GM12878 (cell line): ENCODE data around the gene CLDN17. TPM values are rescaled to one million over a fixed set of nuclear protein-coding genes. Genes with fewer than 3 reads are reported as not detected.

ENCODE experiments used
- ATAC-seq: fragments of 200-7000 bp; cut with Tn5 transposase; 3 replicates; pipeline ENCODE4 v1.9.1; 2020; ENCODE audit warnings: mild to moderate bottlenecking, moderate library complexity
- Bru-seq: library from RNA; stranded (reverse); fragments of 400-500 nt; gene quantifications from one replicate; lab custom pipeline; 2021; lab: Mats Ljungman, UMichigan
- BruChase-seq, 2 experiments: library from RNA; stranded (reverse); fragments of 400-500 nt; gene quantifications; one replicate each; lab custom pipeline; 2021; lab: Mats Ljungman, UMichigan
- BruUV-seq: library from RNA; stranded (reverse); fragments of 400-500 nt; replicated peaks from 2 replicates; lab custom pipeline; 2021; lab: Mats Ljungman, UMichigan
- CTCF ChIA-PET: fragments of 300-600 bp; sonication (Branson Sonifier 250); formaldehyde crosslinking; extraction: SDS; loops from one replicate; lab custom pipeline; 2021; ENCODE audit warnings: inconsistent platforms; lab: Yijun Ruan, JAX
- POLR2A ChIA-PET: fragments of 350-600 bp; formaldehyde crosslinking; extraction: SDS; loops from one replicate; lab custom pipeline; 2021; ENCODE audit warnings: inconsistent platforms; lab: Charles Lee
- RAD21 ChIA-PET: fragments of 300-600 bp; sonication (Branson Sonifier 250); formaldehyde crosslinking; loops from one replicate; lab custom pipeline; 2023; ENCODE audit warnings: antibody characterized with exemption; ENCODE audit not compliant: unreplicated experiment; lab: Charles Lee
- SMC1A ChIA-PET: fragments of 300-600 bp; sonication (Branson Sonifier 250); formaldehyde crosslinking; loops from one replicate; lab custom pipeline; 2023; ENCODE audit not compliant: unreplicated experiment, uncharacterized antibody; lab: Charles Lee
- DNase-seq: peaks from one replicate; pipeline ENCODE4 v3.0.0-alpha.2; 2011; ENCODE audit warnings: low read depth, low spot score
- FAIRE-seq: peaks from 3 replicates; lab custom pipeline; 2011; peaks lifted over from hg19 to GRCh38; lab: Jason Lieb, UNC
- H2AFZ ChIP-seq: 2 replicates; pipeline ENCODE4 v1.6.0; 2011; ENCODE audit warnings: low read depth, low read length, control low read depth; ENCODE audit not compliant: control insufficient read depth
- H3K27ac ChIP-seq: 2 replicates; pipeline ENCODE4 v1.5.1; 2011; ENCODE audit warnings: control low read depth; ENCODE audit not compliant: control insufficient read depth, insufficient read depth
- H3K27me3 ChIP-seq, 2 experiments: replicated peaks in 1 of 2; 2 replicates each; pipeline versions ENCODE4 v1.6.0 to v1.6.1; 2011; ENCODE audit warnings: low read length in 1 of 2; ENCODE audit not compliant: control insufficient read depth in 2 of 2, insufficient read depth in 2 of 2
- H3K36me3 ChIP-seq, 2 experiments: 2 replicates each; pipeline ENCODE4 v1.5.1; 2011; ENCODE audit warnings: low read length in 1 of 2; ENCODE audit not compliant: control insufficient read depth in 2 of 2, insufficient read depth in 2 of 2
- H3K4me1 ChIP-seq: 2 replicates; pipeline ENCODE4 v1.6.1; 2011; ENCODE audit warnings: mild to moderate bottlenecking, low read length, moderate library complexity, mixed read lengths; ENCODE audit not compliant: control insufficient read depth, insufficient read depth
- H3K4me2 ChIP-seq: 2 replicates; pipeline ENCODE4 v1.6.0; 2011; ENCODE audit warnings: control low read depth; ENCODE audit not compliant: control insufficient read depth, insufficient read depth
- H3K4me3 ChIP-seq: fragments of 200-600 bp; sonication (generic); 2 replicates; pipeline ENCODE4 v1.5.1; 2016
- H3K79me2 ChIP-seq: 2 replicates; pipeline ENCODE4 v1.6.0; 2011; ENCODE audit warnings: low read length; ENCODE audit not compliant: control insufficient read depth, insufficient read depth
- H3K9ac ChIP-seq: 2 replicates; pipeline ENCODE4 v1.8.0; 2011; ENCODE audit warnings: low read length, control low read depth, mixed read lengths; ENCODE audit not compliant: control insufficient read depth, insufficient read depth
- H3K9me3 ChIP-seq: replicated peaks from 3 replicates; pipeline ENCODE4 v1.5.1; 2011; ENCODE audit warnings: mild to moderate bottlenecking, low read length; ENCODE audit not compliant: control insufficient read depth, insufficient read depth
- H4K20me1 ChIP-seq: 2 replicates; pipeline ENCODE4 v1.6.0; 2011; ENCODE audit not compliant: control insufficient read depth, insufficient read depth
- EED ChIP-seq: sonication (generic); IDR thresholded peaks from 2 replicates; pipeline ENCODE4 v1.6.1; 2016; ENCODE audit warnings: antibody characterized with exemption, low read depth
- FOXK2 ChIP-seq: fragments of 450-650 bp; IDR thresholded peaks from 2 replicates; pipeline ENCODE4 v1.6.1; 2017; ENCODE audit warnings: mild to moderate bottlenecking, moderate library complexity
- HDGF ChIP-seq: fragments of 450-650 bp; IDR thresholded peaks from 2 replicates; pipeline ENCODE4 v1.6.1; 2016; ENCODE audit warnings: antibody characterized with exemption
- POLR2A ChIP-seq: IDR thresholded peaks from 2 replicates; pipeline ENCODE4 v1.6.1; 2011; ENCODE audit warnings: low read depth, mild to moderate bottlenecking, low read length
- RB1 ChIP-seq: fragments of 450-650 bp; formaldehyde crosslinking; IDR thresholded peaks from 2 replicates; pipeline ENCODE4 v1.6.1; 2017; ENCODE audit warnings: mild to moderate bottlenecking, borderline replicate concordance
- RUNX3 ChIP-seq: IDR thresholded peaks from 2 replicates; pipeline ENCODE4 v1.6.1; 2012; ENCODE audit warnings: low read length, inconsistent platforms
- SIN3A ChIP-seq: IDR thresholded peaks from 2 replicates; pipeline ENCODE4 v1.6.1; 2012; ENCODE audit warnings: low read depth, low read length, improper control_type of control experiment
- SIX5 ChIP-seq: IDR thresholded peaks from 2 replicates; pipeline ENCODE4 v1.6.1; 2011; ENCODE audit warnings: mild to moderate bottlenecking, low read depth, low read length, moderate library complexity; ENCODE audit not compliant: severe bottlenecking
- SMC3 ChIP-seq: IDR thresholded peaks from 2 replicates; pipeline ENCODE4 v1.6.1; 2011; ENCODE audit warnings: low read length, improper control_type of control experiment, borderline replicate concordance
- SPI1 ChIP-seq: IDR thresholded peaks from 2 replicates; pipeline ENCODE4 v1.6.1; 2011; ENCODE audit warnings: low read depth, mild to moderate bottlenecking, low read length, moderate library complexity, borderline replicate concordance; ENCODE audit not compliant: insufficient read depth
- YY1 ChIP-seq: IDR thresholded peaks from 2 replicates; pipeline ENCODE4 v1.6.1; 2011; ENCODE audit warnings: low read depth, mild to moderate bottlenecking, low read length
- whole genome bisulfite sequencing: methylation state at CpG from one replicate; pipeline ENCODE4 v1.1.6; 2016; ENCODE audit warnings: low lambda C conversion rate; ENCODE audit not compliant: insufficient replicate concordance, insufficient coverage; ENCODE audit errors: missing lambda C conversion rate; 5-methylcytosine and 5-hydroxymethylcytosine counted together
- in situ Hi-C: fragments of 300-500 bp; cut with MboI; formaldehyde crosslinking; loops from 9 replicates; pipeline ENCODE4 v1.14.3; 2018; ENCODE audit warnings: mixed read lengths
- intact Hi-C: fragments of 100-400 bp; cut with micrococcal nuclease; formaldehyde crosslinking; loops from one replicate; pipeline ENCODE4 v1.14.2; 2022; ENCODE audit not compliant: unreplicated experiment
- long read RNA-seq, 2 experiments: library from polyadenylated mRNA; unstranded; transcript quantifications; one replicate each; pipeline ENCODE4 v2.0.0, GENCODE V29; 2019 to 2020
- polyA minus RNA-seq, 3 experiments: library from RNA; depleted of rRNA, polyadenylated mRNA; stranded (reverse); fragments of >200 nt; gene quantifications; 2 replicates each; pipeline ENCODE4 v1.2.3, GENCODE V29; 2011
- polyA plus RNA-seq, 11 experiments: library from polyadenylated mRNA; depleted of rRNA in 4 of 11; unstranded in 6 of 11; stranded (reverse) in 5 of 11; fragments of >200 nt; fragmentation: Nextera tagmentation in 4 of 11; fragmentation: Illumina TruSeq in 1 of 11; extraction: Ambion mirVana in 4 of 11; extraction: Trizol in 1 of 11; gene quantifications; 1 replicate in 1 of 11; 2 replicates in 10 of 11; pipeline versions ENCODE4 v1.2.1 to v1.2.3, GENCODE V29; 2011 to 2016; ENCODE audit warnings: inconsistent platforms in 2 of 11, missing spikeins in 2 of 11, low read depth in 1 of 11
- total RNA-seq, 4 experiments: library from RNA; depleted of rRNA in 3 of 4; stranded (reverse); fragments of >200 nt in 3 of 4; fragmentation: Illumina TruSeq in 1 of 4; extraction: Trizol in 1 of 4; gene quantifications; 2 replicates each; pipeline versions ENCODE4 v1.2.1 to v1.2.3, GENCODE V29; 2013 to 2021
- TF ChIP-seq, protein P1 (sequence below): fragments of 450-650 bp; IDR thresholded peaks from 2 replicates; pipeline ENCODE4 v1.6.1; 2017; ENCODE audit warnings: borderline replicate concordance
- TF ChIP-seq, protein P2 (sequence below): fragments of 450-650 bp; IDR thresholded peaks from 2 replicates; pipeline ENCODE4 v1.6.1; 2016; ENCODE audit warnings: mild to moderate bottlenecking
- TF ChIP-seq, protein P3 (sequence below): fragments of 450-650 bp; formaldehyde crosslinking; IDR thresholded peaks from 2 replicates; pipeline ENCODE4 v1.4.0; 2022; ENCODE audit warnings: mild to moderate bottlenecking, moderate library complexity

Gene CLDN17, protein sequence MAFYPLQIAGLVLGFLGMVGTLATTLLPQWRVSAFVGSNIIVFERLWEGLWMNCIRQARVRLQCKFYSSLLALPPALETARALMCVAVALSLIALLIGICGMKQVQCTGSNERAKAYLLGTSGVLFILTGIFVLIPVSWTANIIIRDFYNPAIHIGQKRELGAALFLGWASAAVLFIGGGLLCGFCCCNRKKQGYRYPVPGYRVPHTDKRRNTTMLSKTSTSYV
- total RNA-seq (2013; cell fraction: nucleolus; rRNA removed), result not detected in 2 replicates
- total RNA-seq (2014; rRNA removed), result not detected in 2 replicates
- not detected in 2 replicates for total RNA-seq (2014; rRNA removed; fragmentation: Illumina TruSeq; extraction: Trizol)
- not detected in 2 replicates for total RNA-seq (2021)
- not detected for polyA plus RNA-seq (2011; ENCODE audit: low read depth)
- not detected in 2 replicates for polyA plus RNA-seq (2011; rRNA removed)
- polyA plus RNA-seq (2011; cell fraction: cytosol; rRNA removed), result not detected in 2 replicates
- polyA plus RNA-seq (2011; cell fraction: nucleus; rRNA removed), result not detected in 2 replicates
- polyA plus RNA-seq (2012), result not detected in 2 replicates
- not detected in 2 replicates for polyA plus RNA-seq (2014; fragmentation: Illumina TruSeq; extraction: Trizol)
- not detected for polyA plus RNA-seq (2014; fragmentation: Nextera tagmentation; extraction: Ambion mirVana)
- polyA plus RNA-seq (2014; rRNA removed), result not detected in 2 replicates
- polyA plus RNA-seq (2016; fragmentation: Nextera tagmentation; extraction: Ambion mirVana), result not detected
- polyA minus RNA-seq (2011; rRNA and poly(A)+ RNA removed), result not detected in 2 replicates
- polyA minus RNA-seq (2011; cell fraction: cytosol; rRNA and poly(A)+ RNA removed), result not detected in 2 replicates
- not detected in 2 replicates for polyA minus RNA-seq (2011; cell fraction: nucleus; rRNA and poly(A)+ RNA removed)
- Bru-seq, nascent RNA, result not detected
- BruChase-seq, experiment 1, labeled RNA remaining after a 6-hour chase, result not detected
- BruChase-seq, experiment 2, labeled RNA remaining after a 2-hour chase, result not detected
- long read RNA-seq, experiment 1, result 0 reads
- long read RNA-seq, experiment 2, result 0 reads

DNA sequence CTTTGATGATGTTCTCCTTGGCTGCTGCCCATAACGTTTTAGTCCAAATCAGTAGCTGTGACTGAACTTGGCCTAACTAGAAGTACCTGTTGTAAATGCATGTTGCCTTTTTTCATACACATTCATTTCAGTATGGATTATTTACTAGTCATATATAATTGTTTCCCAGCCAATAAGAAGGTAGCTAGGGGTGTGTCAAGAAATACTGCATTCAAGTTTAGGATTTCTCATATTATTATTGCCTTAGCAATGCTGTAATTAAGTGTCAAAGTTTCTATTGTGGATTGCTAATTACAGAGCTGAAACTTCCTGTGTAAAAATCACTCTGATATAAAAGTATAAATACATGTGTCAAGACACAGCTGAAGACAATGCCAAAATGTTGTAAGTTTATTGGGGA lies at the start of gene CLDN17:
TSS of gene CLDN17 (minus strand) at position 101 of the 400 bp plus-strand sequence. CDS start 188 bp downstream, outside the sequence.
- no peak for ATAC-seq
- 0% methylated on average over 1 of the region's 1 CpG for WGBS
- no peak for TF ChIP-seq RB1
- no peak for TF ChIP-seq SIN3A
- TF ChIP-seq, protein P1, sequence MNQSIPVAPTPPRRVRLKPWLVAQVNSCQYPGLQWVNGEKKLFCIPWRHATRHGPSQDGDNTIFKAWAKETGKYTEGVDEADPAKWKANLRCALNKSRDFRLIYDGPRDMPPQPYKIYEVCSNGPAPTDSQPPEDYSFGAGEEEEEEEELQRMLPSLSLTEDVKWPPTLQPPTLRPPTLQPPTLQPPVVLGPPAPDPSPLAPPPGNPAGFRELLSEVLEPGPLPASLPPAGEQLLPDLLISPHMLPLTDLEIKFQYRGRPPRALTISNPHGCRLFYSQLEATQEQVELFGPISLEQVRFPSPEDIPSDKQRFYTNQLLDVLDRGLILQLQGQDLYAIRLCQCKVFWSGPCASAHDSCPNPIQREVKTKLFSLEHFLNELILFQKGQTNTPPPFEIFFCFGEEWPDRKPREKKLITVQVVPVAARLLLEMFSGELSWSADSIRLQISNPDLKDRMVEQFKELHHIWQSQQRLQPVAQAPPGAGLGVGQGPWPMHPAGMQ, result no peak
- TF ChIP-seq SIX5, result no peak
- no peak for TF ChIP-seq FOXK2
- TF ChIP-seq, protein P2, sequence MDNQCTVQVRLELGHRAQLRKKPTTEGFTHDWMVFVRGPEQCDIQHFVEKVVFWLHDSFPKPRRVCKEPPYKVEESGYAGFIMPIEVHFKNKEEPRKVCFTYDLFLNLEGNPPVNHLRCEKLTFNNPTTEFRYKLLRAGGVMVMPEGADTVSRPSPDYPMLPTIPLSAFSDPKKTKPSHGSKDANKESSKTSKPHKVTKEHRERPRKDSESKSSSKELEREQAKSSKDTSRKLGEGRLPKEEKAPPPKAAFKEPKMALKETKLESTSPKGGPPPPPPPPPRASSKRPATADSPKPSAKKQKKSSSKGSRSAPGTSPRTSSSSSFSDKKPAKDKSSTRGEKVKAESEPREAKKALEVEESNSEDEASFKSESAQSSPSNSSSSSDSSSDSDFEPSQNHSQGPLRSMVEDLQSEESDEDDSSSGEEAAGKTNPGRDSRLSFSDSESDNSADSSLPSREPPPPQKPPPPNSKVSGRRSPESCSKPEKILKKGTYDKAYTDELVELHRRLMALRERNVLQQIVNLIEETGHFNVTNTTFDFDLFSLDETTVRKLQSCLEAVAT, result no peak
- no peak for TF ChIP-seq POLR2A
- no peak for TF ChIP-seq RUNX3
- TF ChIP-seq HDGF, result no peak
- TF ChIP-seq, protein P3, sequence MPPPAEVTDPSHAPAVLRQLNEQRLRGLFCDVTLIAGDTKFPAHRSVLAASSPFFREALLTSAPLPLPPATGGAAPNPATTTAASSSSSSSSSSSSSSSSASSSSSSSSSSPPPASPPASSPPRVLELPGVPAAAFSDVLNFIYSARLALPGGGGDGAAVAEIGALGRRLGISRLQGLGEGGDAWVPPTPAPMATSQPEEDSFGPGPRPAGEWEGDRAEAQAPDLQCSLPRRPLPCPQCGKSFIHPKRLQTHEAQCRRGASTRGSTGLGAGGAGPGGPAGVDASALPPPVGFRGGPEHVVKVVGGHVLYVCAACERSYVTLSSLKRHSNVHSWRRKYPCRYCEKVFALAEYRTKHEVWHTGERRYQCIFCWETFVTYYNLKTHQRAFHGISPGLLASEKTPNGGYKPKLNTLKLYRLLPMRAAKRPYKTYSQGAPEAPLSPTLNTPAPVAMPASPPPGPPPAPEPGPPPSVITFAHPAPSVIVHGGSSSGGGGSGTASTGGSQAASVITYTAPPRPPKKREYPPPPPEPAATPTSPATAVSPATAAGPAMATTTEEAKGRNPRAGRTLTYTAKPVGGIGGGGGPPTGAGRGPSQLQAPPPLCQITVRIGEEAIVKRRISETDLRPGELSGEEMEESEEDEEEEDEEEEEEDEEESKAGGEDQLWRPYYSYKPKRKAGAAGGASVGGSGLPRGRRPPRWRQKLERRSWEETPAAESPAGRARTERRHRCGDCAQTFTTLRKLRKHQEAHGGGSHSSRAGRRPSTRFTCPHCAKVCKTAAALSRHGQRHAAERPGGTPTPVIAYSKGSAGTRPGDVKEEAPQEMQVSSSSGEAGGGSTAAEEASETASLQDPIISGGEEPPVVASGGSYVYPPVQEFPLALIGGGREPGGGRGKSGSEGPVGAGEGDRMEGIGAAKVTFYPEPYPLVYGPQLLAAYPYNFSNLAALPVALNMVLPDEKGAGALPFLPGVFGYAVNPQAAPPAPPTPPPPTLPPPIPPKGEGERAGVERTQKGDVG, result no peak
- no peak for TF ChIP-seq SMC3
- TF ChIP-seq YY1, result no peak
- TF ChIP-seq SPI1, result no peak
- TF ChIP-seq EED, result no peak

More for the DNA sequence above, at the start of gene CLDN17:
- Histone ChIP-seq H3K4me1 (no peaks in the 10 kb centered on the region), H3K9me3 (no peaks in the 10 kb centered on the region; the same call in 2 of the 3 replicates), H4K20me1 (no peaks in the 10 kb centered on the region), H3K9ac (no peak within 1 kb of the TSS), H3K27ac (no peak within 1 kb of the TSS), H3K36me3 (no peaks in the 10 kb centered on the region), H3K4me2 (no peak within 1 kb of the TSS), H2AFZ (no peak within 1 kb of the TSS), H3K4me3 (no peak within 1 kb of the TSS), H3K27me3 (no peaks in the 10 kb centered on the region), H3K79me2 (no peaks in the 10 kb centered on the region)
- FAIRE-seq (no peak), DNase-seq (no peak)
- ChIA-PET RAD21 (interaction anchor here (0.5 kb wide), 1 partner anchor 919 kb away, joined by 4 read pairs; no protein-coding TSS in a partner anchor), POLR2A (no interaction called here), CTCF (interaction anchor here (0.6 to 1.2 kb wide), 3 partner anchors 13 to 808 kb away, joined by 3 to 4 read pairs (median 4); no protein-coding TSS in a partner anchor), SMC1A (no interaction called here)
- intact Hi-C loops (no loop called here), in situ Hi-C loops (no loop called here)
- no TSS peak for BruUV-seq
